GM18511 (cell line): ENCODE results near the gene SLC38A9.
"Not testable (repeated sequence)": the region's sequence is repeated elsewhere in the genome, so short reads cannot be mapped to it uniquely, and the experiment has no call there.

Experiments
- ATAC-seq: cut with Tn5 transposase; IDR thresholded peaks from one replicate; pipeline ENCODE4 v1.9.1; 2021; ENCODE audit warnings: mild to moderate bottlenecking, moderate library complexity; ENCODE audit not compliant: unreplicated experiment

SLC38A9 gene

GRCh38 chr5:55708732-55709131 is 3.4 kb downstream of the SLC38A9 start:
- ATAC-seq = no peak

- ATAC-seq = no peak
Observed at GRCh38 chr5:55706230-55706629, 5.9 kb downstream of the SLC38A9 start.

- ATAC-seq = no peak
Observed at GRCh38 chr5:55702598-55703345, 9.4 kb downstream of the SLC38A9 start.

- ATAC-seq = no peak
Observed at GRCh38 chr5:55701462-55702103, 10.5 kb downstream of the SLC38A9 start.

GRCh38 chr5:55700745-55701144 is 11.4 kb downstream of the SLC38A9 start:
- no peak for ATAC-seq

DNA sequence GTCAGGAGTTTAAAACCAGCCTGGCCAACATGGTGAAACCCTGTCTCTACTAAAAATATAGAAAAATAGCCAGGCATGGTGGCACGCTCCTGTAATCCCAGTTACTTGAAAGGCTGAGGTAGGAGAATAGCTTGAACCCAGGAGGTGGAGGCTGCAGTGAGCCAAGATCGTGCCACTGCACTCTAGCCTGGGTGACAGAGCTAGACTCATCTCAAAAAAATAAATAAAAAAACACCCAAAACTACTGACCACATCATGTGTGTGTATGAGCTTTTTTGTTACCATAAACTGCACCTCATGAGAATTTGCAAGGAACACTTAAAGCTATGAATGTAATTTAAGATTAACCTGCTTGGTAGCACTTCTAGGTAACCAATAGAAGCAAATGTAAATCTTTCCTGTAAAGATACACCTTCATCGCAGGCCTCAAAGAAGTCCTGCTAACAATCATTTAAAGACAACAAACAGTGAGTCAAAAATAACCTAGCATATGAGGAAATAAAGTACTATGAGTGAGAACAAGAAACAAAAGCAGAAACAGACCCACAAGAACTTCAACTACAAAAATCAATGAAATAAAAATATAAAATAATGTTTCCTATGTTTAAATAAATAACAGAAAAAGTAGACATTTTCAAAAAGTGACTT is 13.0 kb downstream of the SLC38A9 start:
- ATAC-seq = peak; percentile 71

GRCh38 chr5:55696704-55697103 is 15.4 kb downstream of the SLC38A9 start:
- ATAC-seq = not testable (repeated sequence)

GRCh38 chr5:55694152-55694830 is 17.8 kb downstream of the SLC38A9 start:
- no peak for ATAC-seq

DNA sequence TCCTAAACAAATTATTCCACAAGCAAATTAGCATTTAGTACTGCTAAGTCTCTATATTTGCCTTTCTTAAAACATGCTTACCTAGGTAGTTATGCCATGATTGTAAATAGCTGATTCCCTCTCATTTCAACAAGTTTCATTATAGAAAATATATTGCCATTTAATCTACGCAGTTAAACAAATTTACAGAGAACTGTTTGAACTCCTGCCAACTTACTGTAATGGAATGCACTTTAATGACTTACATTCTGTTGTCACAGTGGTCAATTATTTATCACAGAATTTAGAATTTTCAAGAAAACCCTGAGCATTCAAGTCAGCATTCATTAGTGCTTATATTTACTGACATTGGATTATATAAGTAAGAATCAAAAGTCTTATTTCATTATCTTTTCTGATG is 19.6 kb downstream of the SLC38A9 start:
- ATAC-seq = no peak

- no peak for ATAC-seq
Observed at GRCh38 chr5:55692106-55692417, 20.1 kb downstream of the SLC38A9 start.

GRCh38 chr5:55691265-55692105 is 20.6 kb downstream of the SLC38A9 start:
- ATAC-seq = no peak

GRCh38 chr5:55682071-55682470 is 30.1 kb downstream of the SLC38A9 start:
- no peak for ATAC-seq

DNA sequence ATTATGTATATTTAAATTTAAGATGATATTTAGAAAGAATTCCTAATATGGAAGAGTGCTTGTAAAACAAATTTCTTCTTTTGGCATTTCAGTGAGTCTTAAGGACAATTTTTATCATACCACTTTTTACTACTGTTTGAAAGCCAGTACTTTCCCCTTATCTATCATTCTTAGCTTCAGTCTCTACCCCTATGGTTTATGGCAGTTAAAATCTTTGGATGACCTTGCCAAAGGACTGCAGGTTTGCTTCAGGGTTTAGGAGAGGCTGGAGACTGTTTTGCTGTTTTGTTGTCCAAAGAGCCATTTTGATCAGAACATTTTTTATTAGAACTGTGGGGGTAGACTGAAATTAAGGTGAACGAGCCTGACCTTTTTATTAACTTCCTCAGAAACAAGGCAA is 30.8 kb downstream of the SLC38A9 start:
- no peak for ATAC-seq

DNA sequence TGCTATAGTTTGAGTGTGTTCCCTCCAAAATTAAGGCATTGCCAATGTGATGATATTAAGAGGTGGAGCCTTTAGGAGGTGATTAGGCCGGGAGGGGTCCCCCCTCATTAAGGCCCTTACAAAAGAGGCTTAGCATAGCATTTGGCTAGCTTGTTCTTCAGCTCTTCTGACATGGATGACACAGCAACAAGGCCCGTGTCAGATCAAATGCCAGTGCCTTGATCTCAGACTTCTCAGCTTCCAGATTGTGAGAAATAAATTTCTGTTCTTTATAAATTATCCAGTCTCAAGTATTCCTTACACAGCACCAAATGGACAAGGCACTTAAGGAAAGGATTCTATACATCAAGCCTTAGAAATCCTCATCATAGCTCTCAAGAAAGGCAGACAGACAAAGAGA is 31.8 kb downstream of the SLC38A9 start:
- no peak for ATAC-seq

- no peak for ATAC-seq
Observed at GRCh38 chr5:55679556-55679955, 32.6 kb downstream of the SLC38A9 start.

DNA sequence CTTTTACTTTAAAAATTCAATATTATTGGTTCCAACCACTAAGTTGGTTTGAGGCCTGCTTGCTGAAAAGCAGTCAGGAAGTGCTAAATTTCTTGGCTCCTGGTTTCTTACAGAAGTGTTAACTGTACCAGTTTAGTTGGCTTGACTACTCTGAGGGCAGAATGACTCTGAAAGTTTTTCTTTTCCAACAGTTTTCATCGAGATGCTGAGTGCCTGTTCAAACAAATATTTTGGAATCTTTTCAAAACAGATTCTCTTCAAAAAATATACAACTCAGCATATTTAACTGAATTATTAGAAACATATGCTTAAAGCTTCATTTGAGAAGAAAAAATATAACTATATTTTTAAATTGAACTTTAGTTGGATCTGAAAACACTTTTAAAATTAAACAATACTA is 37.0 kb downstream of the SLC38A9 start:
- ATAC-seq = no peak

GRCh38 chr5:55674340-55674739 is 37.8 kb downstream of the SLC38A9 start:
- no peak for ATAC-seq

DNA sequence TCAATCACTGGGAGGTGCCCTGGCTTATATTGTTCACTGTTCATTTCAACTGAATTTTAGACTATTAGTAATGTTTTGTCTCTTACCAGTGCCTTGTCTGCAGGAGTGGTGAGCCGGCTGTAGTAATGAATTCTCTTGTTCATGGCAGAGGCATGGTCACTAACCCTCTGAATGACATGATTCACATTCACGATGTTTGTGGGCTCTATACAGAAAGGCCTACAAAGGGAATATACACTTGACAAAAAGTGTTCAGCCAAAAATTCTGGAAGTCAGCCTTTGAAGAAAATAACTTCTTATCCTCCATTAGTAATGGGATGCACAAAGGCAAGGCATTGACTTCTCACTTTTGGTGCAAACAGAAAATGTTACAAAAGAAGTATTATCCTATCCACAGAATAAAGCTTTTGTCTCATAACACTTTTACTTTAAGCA is 39.6 kb downstream of the SLC38A9 start:
- no peak for ATAC-seq

DNA sequence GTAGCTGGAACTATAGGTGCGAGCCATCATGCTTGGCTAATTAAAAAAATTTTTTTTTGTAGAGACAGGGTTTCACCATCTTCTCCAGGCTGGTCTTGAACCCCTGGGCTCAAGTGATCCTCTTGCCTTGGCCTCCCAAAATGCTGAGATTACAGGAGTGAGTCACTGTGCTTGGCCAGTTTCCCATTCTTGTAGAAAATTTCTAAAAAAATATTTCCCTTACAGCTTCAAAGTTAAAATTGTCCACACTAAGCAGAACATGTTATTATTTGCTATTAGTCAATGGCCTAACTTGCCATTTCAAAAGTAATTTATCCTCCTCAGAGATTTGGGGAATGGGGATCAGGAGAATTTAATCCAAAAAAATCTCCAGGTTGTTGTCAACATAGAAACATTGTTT is 40.1 kb downstream of the SLC38A9 start:
- ATAC-seq = no peak

GRCh38 chr5:55668356-55668755 is 43.8 kb downstream of the SLC38A9 start:
- no peak for ATAC-seq

DNA sequence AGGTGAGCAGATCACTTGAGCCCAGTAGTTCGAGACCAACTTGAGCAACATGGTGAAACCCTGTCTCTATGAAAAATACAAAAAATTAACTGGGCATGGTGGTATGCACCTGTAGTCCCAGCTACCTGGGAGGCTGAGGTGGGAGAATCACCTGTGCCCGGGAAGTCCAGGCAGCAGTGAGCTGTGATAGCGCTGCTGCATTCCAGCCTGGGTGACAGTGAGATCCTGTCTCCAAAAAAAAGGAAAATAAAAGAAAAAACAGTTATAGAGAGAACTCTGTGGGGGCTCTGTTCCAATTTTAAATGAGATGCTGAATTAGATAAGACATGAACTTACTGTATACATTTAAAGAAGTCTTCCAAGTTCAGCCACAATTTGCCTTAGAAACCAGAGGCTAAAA is 44.2 kb downstream of the SLC38A9 start:
- ATAC-seq = no peak
